Measurements from ENCODE around the gene TMEM63C.

GRCh38 chr14:77231721-77232120 lies 50.1 kb downstream of the TMEM63C start:
- TF ChIP-seq CTCF (IDR thresholded peaks at IDR 0.05 in 2 of 3, conservative IDR thresholded peaks at IDR 0.05 in 1 of 3; ENCODE audit: borderline replicate concordance in 1 of 3, insufficient read depth in 1 of 3, low read depth in 2 of 3, low read length in 2 of 3) (no peak), YY1 (IDR thresholded peaks at IDR 0.05; ENCODE audit: extremely low read depth, insufficient replicate concordance, low read depth, low read length) (no peak), POLR2A (IDR thresholded peaks at IDR 0.05; ENCODE audit: borderline replicate concordance, extremely low read depth, insufficient read depth, insufficient read length) (no peak), EZH2 (IDR thresholded peaks at IDR 0.05) (no peak), RAD21 (IDR thresholded peaks at IDR 0.05; ENCODE audit: low read depth) (no peak), CBX3 (IDR thresholded peaks at IDR 0.05; ENCODE audit: low read depth) (no peak), POLR2AphosphoS5 (IDR thresholded peaks at IDR 0.05; ENCODE audit: low read depth, low read length) (no peak), CEBPB (IDR thresholded peaks at IDR 0.05; ENCODE audit: low read depth) (no peak), SIN3A (IDR thresholded peaks at IDR 0.05; ENCODE audit: low read depth) (no peak), ZNF274 (IDR thresholded peaks at IDR 0.05; ENCODE audit: low read depth, low read length) (no peak), SP1 (IDR thresholded peaks at IDR 0.05; ENCODE audit: low read depth) (no peak), SRF (IDR thresholded peaks at IDR 0.05; ENCODE audit: low read depth) (no peak)

Data from HCT116 (cell line).